ENCODE measurements around the gene AOAH.

- TF ChIP-seq POLR2A (IDR thresholded peaks at IDR 0.05), result no peak
- no peak for TF ChIP-seq CTCF (IDR thresholded peaks at IDR 0.05)
These were observed 151.2 kb downstream of the AOAH start for GRCh38 chr7:36573066-36573465.

All from esophagus squamous epithelium (tissue), 4 donors.